HepG2 (cell line): ENCODE results near the gene HTRA3.

ENCODE experiments used
- BORCS8-MEF2B ChIP-seq: sonication (generic); formaldehyde crosslinking; IDR thresholded peaks from 2 replicates; pipeline ENCODE4 v1.8.0; 2022; ENCODE audit warnings: mild to moderate bottlenecking, missing genetic modification reagents
- DPF2 ChIP-seq: sonication (generic); formaldehyde crosslinking; IDR thresholded peaks from 2 replicates; pipeline ENCODE4 v1.4.0; 2020; ENCODE audit warnings: mild to moderate bottlenecking, low read depth, missing genetic modification reagents, borderline replicate concordance
- GFI1 ChIP-seq: sonication (generic); formaldehyde crosslinking; IDR thresholded peaks from 2 replicates; pipeline ENCODE4 v1.5.0; 2020; ENCODE audit warnings: missing genetic modification reagents, mild to moderate bottlenecking, borderline replicate concordance
- NFIC ChIP-seq: IDR thresholded peaks from 2 replicates; pipeline ENCODE4 v1.6.1; 2012; ENCODE audit warnings: mild to moderate bottlenecking, low read length, inconsistent platforms
- NR2C2 ChIP-seq: sonication (generic); formaldehyde crosslinking; IDR thresholded peaks from 2 replicates; pipeline ENCODE4 v1.4.0; 2020; ENCODE audit warnings: missing genetic modification reagents, mild to moderate bottlenecking, moderate library complexity, borderline replicate concordance
- SP2 ChIP-seq: sonication (generic); formaldehyde crosslinking; IDR thresholded peaks from 2 replicates; pipeline ENCODE4 v1.5.1; 2020; ENCODE audit warnings: mild to moderate bottlenecking, missing genetic modification reagents
- ZBTB43 ChIP-seq: sonication (generic); formaldehyde crosslinking; conservative IDR thresholded peaks from 2 replicates; pipeline ENCODE4 v1.4.0; 2020; ENCODE audit warnings: missing genetic modification reagents
- ZNF136 ChIP-seq: sonication (generic); formaldehyde crosslinking; IDR thresholded peaks from 2 replicates; pipeline ENCODE4 v1.8.1; 2022; ENCODE audit warnings: low read depth, mild to moderate bottlenecking, moderate library complexity, missing genetic modification reagents
- ZNF430 ChIP-seq: sonication (generic); formaldehyde crosslinking; IDR thresholded peaks from 2 replicates; pipeline ENCODE4 v1.9.0; 2021; ENCODE audit warnings: mild to moderate bottlenecking, missing genetic modification reagents
- ZNF558 ChIP-seq: sonication (generic); formaldehyde crosslinking; IDR thresholded peaks from 2 replicates; pipeline ENCODE4 v1.9.0; 2022; ENCODE audit warnings: mild to moderate bottlenecking, missing genetic modification reagents, borderline replicate concordance
- ZNF788 ChIP-seq: sonication (generic); formaldehyde crosslinking; IDR thresholded peaks from 2 replicates; pipeline ENCODE4 v1.5.0; 2020; ENCODE audit warnings: mild to moderate bottlenecking, missing genetic modification reagents, borderline replicate concordance
- ZSCAN5A ChIP-seq: sonication (generic); formaldehyde crosslinking; IDR thresholded peaks from 2 replicates; pipeline ENCODE4 v1.8.0; 2022; ENCODE audit warnings: mild to moderate bottlenecking, missing genetic modification reagents, borderline replicate concordance

GRCh38 chr4:8245884-8246833 is 23.4 kb upstream of the HTRA3 start:
- TF ChIP-seq ZNF430 (CRISPR knock-in tag) (no peak), ZNF136 (CRISPR knock-in tag) (no peak), DPF2 (no peak), ZNF788 (CRISPR knock-in tag) (no peak), NR2C2 (CRISPR knock-in tag) (no peak), ZSCAN5A (CRISPR knock-in tag) (no peak), NFIC (no peak), SP2 (CRISPR knock-in tag) (no peak), ZBTB43 (CRISPR knock-in tag) (no peak), ZNF558 (no peak), BORCS8-MEF2B (CRISPR knock-in tag) (no peak), GFI1 (CRISPR knock-in tag) (no peak)
